Ovary (tissue), 3 donors: ENCODE data around the gene C11orf87.

Experiments
- EP300 ChIP-seq: sonication (generic); formaldehyde crosslinking; IDR thresholded peaks from one replicate; pipeline ENCODE4 v1.6.1; 2017; ENCODE audit warnings: antibody characterized with exemption
- POLR2A ChIP-seq: fragments of 450-650 bp; IDR thresholded peaks from one replicate; pipeline ENCODE4 v1.6.1; 2017; ENCODE audit warnings: antibody characterized with exemption, mild to moderate bottlenecking, moderate library complexity
- TF ChIP-seq, protein P1 (sequence below), 3 donors: fragments of 450-650 bp in 2 of 3; fragments of 200-600 bp in 1 of 3; IDR thresholded peaks; one replicate each; pipeline versions ENCODE4 v1.5.1 to v1.8.0; 2016 to 2022; ENCODE audit warnings: antibody characterized with exemption in 3 of 3, mild to moderate bottlenecking in 1 of 3
- donor health status: DM: no; HTN: no; CAD: no.

DNA sequence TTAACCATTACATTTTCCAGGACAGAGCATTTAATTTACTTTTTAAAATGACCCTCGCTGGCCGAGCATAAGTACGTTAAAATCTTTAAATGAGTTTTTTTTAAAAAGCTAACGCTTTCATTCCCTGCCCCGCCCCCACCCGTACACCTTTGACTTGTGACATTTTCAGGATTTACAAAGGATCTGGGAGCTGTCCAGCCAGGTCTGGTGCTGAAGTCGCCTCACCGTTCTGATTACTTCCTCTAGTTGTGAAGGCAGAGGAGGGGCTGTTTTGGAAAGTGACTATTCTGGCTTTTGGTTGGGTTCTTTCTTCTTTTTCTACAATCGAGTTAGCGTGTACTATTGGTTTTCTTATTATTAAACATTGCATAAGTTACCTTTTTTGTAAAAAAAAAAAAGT lies 2.9 kb downstream of the C11orf87 start:
- no peak for TF ChIP-seq POLR2A
- TF ChIP-seq, protein P1, sequence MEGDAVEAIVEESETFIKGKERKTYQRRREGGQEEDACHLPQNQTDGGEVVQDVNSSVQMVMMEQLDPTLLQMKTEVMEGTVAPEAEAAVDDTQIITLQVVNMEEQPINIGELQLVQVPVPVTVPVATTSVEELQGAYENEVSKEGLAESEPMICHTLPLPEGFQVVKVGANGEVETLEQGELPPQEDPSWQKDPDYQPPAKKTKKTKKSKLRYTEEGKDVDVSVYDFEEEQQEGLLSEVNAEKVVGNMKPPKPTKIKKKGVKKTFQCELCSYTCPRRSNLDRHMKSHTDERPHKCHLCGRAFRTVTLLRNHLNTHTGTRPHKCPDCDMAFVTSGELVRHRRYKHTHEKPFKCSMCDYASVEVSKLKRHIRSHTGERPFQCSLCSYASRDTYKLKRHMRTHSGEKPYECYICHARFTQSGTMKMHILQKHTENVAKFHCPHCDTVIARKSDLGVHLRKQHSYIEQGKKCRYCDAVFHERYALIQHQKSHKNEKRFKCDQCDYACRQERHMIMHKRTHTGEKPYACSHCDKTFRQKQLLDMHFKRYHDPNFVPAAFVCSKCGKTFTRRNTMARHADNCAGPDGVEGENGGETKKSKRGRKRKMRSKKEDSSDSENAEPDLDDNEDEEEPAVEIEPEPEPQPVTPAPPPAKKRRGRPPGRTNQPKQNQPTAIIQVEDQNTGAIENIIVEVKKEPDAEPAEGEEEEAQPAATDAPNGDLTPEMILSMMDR (IDR thresholded peaks at IDR 0.05), result no peak
- no peak for TF ChIP-seq EP300
